HEK293T (cell line): ENCODE measurements around the gene RAB7B.

Source experiments
- CTCF ChIA-PET: fragments of 350-600 bp; formaldehyde crosslinking; extraction: SDS; loops from one replicate; lab custom pipeline; 2021; ENCODE audit warnings: antibody characterized with exemption, inconsistent platforms; lab: Yijun Ruan, JAX
- POLR2A ChIA-PET: fragments of 350-600 bp; formaldehyde crosslinking; extraction: SDS; loops from one replicate; lab custom pipeline; 2020; ENCODE audit warnings: antibody characterized with exemption, inconsistent platforms; lab: Yijun Ruan, JAX
- DNase-seq: peaks from one replicate; pipeline ENCODE4 v3.0.0; 2012; ENCODE audit warnings: mixed read lengths; ENCODE audit errors: extremely low spot score
- ARNT ChIP-seq: fragments of 450-650 bp; IDR thresholded peaks from 2 replicates; pipeline ENCODE4 v1.6.1; 2017; ENCODE audit warnings: mild to moderate bottlenecking
- BHLHE40 ChIP-seq: fragments of 450-650 bp; IDR thresholded peaks from 2 replicates; pipeline ENCODE4 v1.6.1; 2016; ENCODE audit warnings: mild to moderate bottlenecking, moderate library complexity, borderline replicate concordance
- CTBP1 ChIP-seq: fragments of 450-650 bp; IDR thresholded peaks from 2 replicates; pipeline ENCODE4 v1.6.1; 2016; ENCODE audit warnings: borderline replicate concordance
- ELF4 ChIP-seq: fragments of 450-650 bp; IDR thresholded peaks from 2 replicates; pipeline ENCODE4 v1.6.1; 2017; ENCODE audit warnings: antibody characterized with exemption
- FOXA1 ChIP-seq: fragments of 450-650 bp; IDR thresholded peaks from 2 replicates; pipeline ENCODE4 v1.6.1; 2016; ENCODE audit warnings: mild to moderate bottlenecking
- FOXK2 ChIP-seq: fragments of 450-650 bp; IDR thresholded peaks from 2 replicates; pipeline ENCODE4 v1.6.1; 2016; ENCODE audit warnings: mild to moderate bottlenecking
- FOXM1 ChIP-seq: fragments of 450-650 bp; IDR thresholded peaks from 2 replicates; pipeline ENCODE4 v1.6.1; 2017; ENCODE audit warnings: mild to moderate bottlenecking, borderline replicate concordance
- HDGF ChIP-seq: fragments of 450-650 bp; IDR thresholded peaks from 2 replicates; pipeline ENCODE4 v1.6.1; 2017; ENCODE audit warnings: antibody characterized with exemption, borderline replicate concordance
- L3MBTL2 ChIP-seq: fragments of 450-650 bp; conservative IDR thresholded peaks from 2 replicates; pipeline ENCODE4 v1.6.1; 2016; ENCODE audit warnings: mild to moderate bottlenecking
- LEF1 ChIP-seq: fragments of 450-650 bp; IDR thresholded peaks from 2 replicates; pipeline ENCODE4 v1.6.1; 2017; ENCODE audit warnings: mild to moderate bottlenecking, borderline replicate concordance
- NFRKB ChIP-seq: fragments of 450-650 bp; IDR thresholded peaks from 2 replicates; pipeline ENCODE4 v1.6.1; 2016; ENCODE audit warnings: mild to moderate bottlenecking, moderate library complexity
- PKNOX1 ChIP-seq: fragments of 450-650 bp; IDR thresholded peaks from 2 replicates; pipeline ENCODE4 v1.6.1; 2016
- SP1 ChIP-seq: fragments of 450-650 bp; IDR thresholded peaks from 2 replicates; pipeline ENCODE4 v1.6.1; 2017
- SUZ12 ChIP-seq: fragments of 450-650 bp; IDR thresholded peaks from 2 replicates; pipeline ENCODE4 v1.6.1; 2016; ENCODE audit warnings: mild to moderate bottlenecking
- TARDBP ChIP-seq: fragments of 450-650 bp; IDR thresholded peaks from 2 replicates; pipeline ENCODE4 v1.6.1; 2016
- ZNF384 ChIP-seq: fragments of 450-650 bp; IDR thresholded peaks from 2 replicates; pipeline ENCODE4 v1.6.1; 2016

The RAB7B gene

GRCh38 chr1:206047271-206047670 lies 44.1 kb upstream of the RAB7B start:
- TF ChIP-seq HDGF (no peak), FOXA1 (no peak), FOXK2 (no peak)
- ChIA-PET CTCF (no interaction called here), POLR2A (no interaction called here)
- no peak for DNase-seq

GRCh38 chr1:206041640-206042039 lies 38.4 kb upstream of the RAB7B start:
- CTCF ChIA-PET, result no interaction called here
- no peak for TF ChIP-seq CTBP1
- no peak for TF ChIP-seq L3MBTL2
- no peak for TF ChIP-seq PKNOX1
- TF ChIP-seq FOXK2, result no peak
- no peak for TF ChIP-seq ARNT
- no peak for TF ChIP-seq NFRKB
- no peak for TF ChIP-seq FOXA1
- no peak for DNase-seq
- POLR2A ChIA-PET, result no interaction called here

- TF ChIP-seq ZNF384, result no peak
- no peak for TF ChIP-seq FOXK2
- no peak for TF ChIP-seq ARNT
- no peak for TF ChIP-seq FOXM1
- TF ChIP-seq PKNOX1, result no peak
- TF ChIP-seq ELF4, result no peak
- TF ChIP-seq L3MBTL2, result no peak
- no peak for TF ChIP-seq FOXA1
- no peak for TF ChIP-seq BHLHE40
- TF ChIP-seq NFRKB, result no peak
- TF ChIP-seq HDGF, result no peak
- no peak for TF ChIP-seq CTBP1
- no peak for TF ChIP-seq LEF1
- TF ChIP-seq TARDBP, result no peak
- no peak for DNase-seq
- ChIA-PET POLR2A (no interaction called here), CTCF (interaction anchor here (1.0 to 1.1 kb wide), 2 partner anchors 56 to 66 kb away, joined by 4 to 5 read pairs; no protein-coding TSS in a partner anchor)
These were observed 37.1 kb upstream of the RAB7B start for GRCh38 chr1:206040328-206040727.

- DNase-seq, result no peak
- CTCF ChIA-PET, result interaction anchor here (1.0 to 1.1 kb wide), 2 partner anchors 55 to 67 kb away, joined by 4 to 5 read pairs; no protein-coding TSS in a partner anchor
- POLR2A ChIA-PET, result no interaction called here
- TF ChIP-seq FOXK2, result no peak
These were observed 36.1 kb upstream of the RAB7B start for GRCh38 chr1:206039046-206039973.

GRCh38 chr1:206037581-206037980 lies 34.4 kb upstream of the RAB7B start:
- no peak for DNase-seq
- no peak for TF ChIP-seq L3MBTL2
- no peak for TF ChIP-seq HDGF
- TF ChIP-seq ELF4, result no peak
- TF ChIP-seq SP1, result no peak
- TF ChIP-seq NFRKB, result no peak
- TF ChIP-seq FOXK2, result no peak
- no peak for TF ChIP-seq SUZ12
- TF ChIP-seq BHLHE40, result no peak
- TF ChIP-seq FOXM1, result no peak
- TF ChIP-seq FOXA1, result no peak
- no peak for TF ChIP-seq LEF1
- TF ChIP-seq CTBP1, result no peak
- no peak for TF ChIP-seq ARNT
- TF ChIP-seq TARDBP, result no peak
- TF ChIP-seq ZNF384, result no peak
- TF ChIP-seq PKNOX1, result no peak
- ChIA-PET CTCF (interaction anchor here (1.0 kb wide), 1 partner anchor 46 kb away, joined by 5 read pairs; no protein-coding TSS in a partner anchor), POLR2A (no interaction called here)

- ChIA-PET CTCF (interaction anchor here (1.0 kb wide), 1 partner anchor 47 kb away, joined by 5 read pairs; no protein-coding TSS in a partner anchor), POLR2A (no interaction called here)
- DNase-seq, result no peak
- TF ChIP-seq ELF4 (no peak), L3MBTL2 (no peak), HDGF (no peak), SP1 (no peak), ZNF384 (no peak), PKNOX1 (no peak), FOXK2 (no peak), LEF1 (no peak), ARNT (no peak), TARDBP (no peak)
These were observed 33.7 kb upstream of the RAB7B start for GRCh38 chr1:206036663-206037455.
